Activated CD8-positive, alpha-beta memory T cell treated with anti-CD3 and anti-CD28 coated beads, Interleukin-2, amount 50 U/mL, for 24 hours (primary cell): Measurements from ENCODE around the gene MXRA8.
"Not testable (repeated sequence)": the region's sequence is repeated elsewhere in the genome, so short reads cannot be mapped to it uniquely, and the experiment has no call there.

Source experiments
- DNase-seq: peaks from one replicate; pipeline ENCODE4 v3.0.0-alpha.2; 2020; ENCODE audit errors: extremely low read depth

Gene MXRA8

GRCh38 chr1:1320666-1321448, 37.5 kb downstream of the MXRA8 start:
- no peak for DNase-seq

GRCh38 chr1:1319646-1319941, 38.8 kb downstream of the MXRA8 start:
- DNase-seq = no peak

- no peak for DNase-seq
Observed at GRCh38 chr1:1318777-1319645, 39.3 kb downstream of the MXRA8 start.

- DNase-seq = no peak
Observed at GRCh38 chr1:1318131-1318652, 40.2 kb downstream of the MXRA8 start.

- no peak for DNase-seq
Observed at GRCh38 chr1:1317420-1317819, 40.9 kb downstream of the MXRA8 start.

GRCh38 chr1:1316199-1316598, 42.2 kb downstream of the MXRA8 start:
- not testable (repeated sequence) for DNase-seq

GRCh38 chr1:1315435-1315954, 42.9 kb downstream of the MXRA8 start:
- no peak for DNase-seq

- no peak for DNase-seq
Observed at GRCh38 chr1:1314678-1315335, 43.5 kb downstream of the MXRA8 start.

- no peak for DNase-seq
Observed at GRCh38 chr1:1314237-1314586, 44.1 kb downstream of the MXRA8 start.

- DNase-seq = no peak
Observed at GRCh38 chr1:1313500-1314236, 44.7 kb downstream of the MXRA8 start.

- no peak for DNase-seq
Observed at GRCh38 chr1:1312450-1313314, 45.7 kb downstream of the MXRA8 start.

- DNase-seq = no peak
Observed at GRCh38 chr1:1311107-1312104, 46.9 kb downstream of the MXRA8 start.

GRCh38 chr1:1310476-1311053, 47.8 kb downstream of the MXRA8 start:
- no peak for DNase-seq

GRCh38 chr1:1310109-1310385, 48.3 kb downstream of the MXRA8 start:
- no peak for DNase-seq

- DNase-seq = no peak
Observed at GRCh38 chr1:1309251-1310108, 48.9 kb downstream of the MXRA8 start.

- DNase-seq = no peak
Observed at GRCh38 chr1:1308756-1309250, 49.6 kb downstream of the MXRA8 start.

GRCh38 chr1:1307923-1308755, 50.2 kb downstream of the MXRA8 start, which contains the start of the genes ACAP3 and PUSL1:
Gene ACAP3 (minus strand): TSS chr1:1307930. CDS start chr1:1307815, 115 bp downstream.
Gene PUSL1 (plus strand): TSS chr1:1308597. CDS start chr1:1308644, 47 bp downstream.
- peak; percentile 58 for DNase-seq
